ENCODE measurements around the gene LIPN. TPM values are rescaled to one million over a fixed set of nuclear protein-coding genes. Genes with fewer than 3 reads are reported as not detected.
"Not testable (repeated sequence)": the region's sequence is repeated elsewhere in the genome, so short reads cannot be mapped to it uniquely, and the experiment has no call there.

The LIPN gene
- total and polyA plus RNA-seq, 2 donors (not counting 1 experiment from before 2014, with no cell fraction given) = not detected

GRCh38 chr10:88731296-88731695, 28.5 kb upstream of the LIPN start:
- Histone ChIP-seq H3K79me2 (ENCODE audit: control insufficient read depth, insufficient read depth, low read length) (no peaks in the 10 kb centered on the region), H3K27me3 (ENCODE audit: control insufficient read depth, insufficient read depth, low read length) (peaks cover 4% of the 10 kb centered on the region), H3K4me2 (ENCODE audit: extremely low read depth, insufficient read depth, low read length) (no peak overlapping the region), H3K4me1 (ENCODE audit: control insufficient read depth, extremely low read depth, insufficient read depth, low read length) (no peaks in the 10 kb centered on the region), H2AFZ (ENCODE audit: low read length) (no peak overlapping the region), H3K9me3 (ENCODE audit: control insufficient read depth, insufficient read depth, low read depth, low read length) (no peaks in the 10 kb centered on the region), H3K27ac (ENCODE audit: insufficient read depth, low read length) (no peak overlapping the region), H3K4me3 (replicated peaks in 1 of 4; ENCODE audit: control extremely low read depth in 1 of 4, insufficient read depth in 1 of 4, low read depth in 3 of 4, low read length in 4 of 4) (no peak overlapping the region), H3K36me3 (ENCODE audit: control insufficient read depth, insufficient read depth, low read length) (no peaks in the 10 kb centered on the region), H3K9ac (ENCODE audit: insufficient read depth, low read length) (no peak overlapping the region), H4K20me1 (ENCODE audit: control insufficient read depth, extremely low read depth, insufficient read depth, low read length) (no peaks in the 10 kb centered on the region)
- DNase-seq (ENCODE audit: low read depth in 2 of 2) = no peak
- TF ChIP-seq EZH2 (IDR thresholded peaks at IDR 0.05; ENCODE audit: low read length, missing control alignments) (no peak), CTCF (conservative IDR thresholded peaks at IDR 0.05 in 1 of 2, IDR thresholded peaks at IDR 0.05 in 1 of 2; ENCODE audit: low read depth in 1 of 2, low read length in 2 of 2) (no peak)

- no peaks in the 10 kb centered on the region for H3K79me2 ChIP-seq (ENCODE audit: control insufficient read depth, insufficient read depth, low read length)
- no peaks in the 10 kb centered on the region for H3K36me3 ChIP-seq (ENCODE audit: control insufficient read depth, insufficient read depth, low read length)
- no peak overlapping the region for H3K27ac ChIP-seq (ENCODE audit: insufficient read depth, low read length)
- H4K20me1 ChIP-seq (ENCODE audit: control insufficient read depth, extremely low read depth, insufficient read depth, low read length) = no peaks in the 10 kb centered on the region
- DNase-seq (ENCODE audit: low read depth in 2 of 2) = no peak
- no peak overlapping the region for H3K9ac ChIP-seq (ENCODE audit: insufficient read depth, low read length)
- H3K4me3 ChIP-seq (replicated peaks in 1 of 4; ENCODE audit: control extremely low read depth in 1 of 4, insufficient read depth in 1 of 4, low read depth in 3 of 4, low read length in 4 of 4) = no peak overlapping the region
- no peak overlapping the region for H2AFZ ChIP-seq (ENCODE audit: low read length)
- H3K4me2 ChIP-seq (ENCODE audit: extremely low read depth, insufficient read depth, low read length) = no peak overlapping the region
- H3K9me3 ChIP-seq (ENCODE audit: control insufficient read depth, insufficient read depth, low read depth, low read length) = no peaks in the 10 kb centered on the region
- TF ChIP-seq EZH2 (IDR thresholded peaks at IDR 0.05; ENCODE audit: low read length, missing control alignments) (no peak), CTCF (conservative IDR thresholded peaks at IDR 0.05 in 1 of 2, IDR thresholded peaks at IDR 0.05 in 1 of 2; ENCODE audit: low read depth in 1 of 2, low read length in 2 of 2) (no peak)
- no peaks in the 10 kb centered on the region for H3K4me1 ChIP-seq (ENCODE audit: control insufficient read depth, extremely low read depth, insufficient read depth, low read length)
- H3K27me3 ChIP-seq (ENCODE audit: control insufficient read depth, insufficient read depth, low read length) = no peaks in the 10 kb centered on the region
These were observed 26.6 kb upstream of the LIPN start for GRCh38 chr10:88733215-88733614.

- no peak overlapping the region for H2AFZ ChIP-seq (ENCODE audit: low read length)
- H3K9ac ChIP-seq (ENCODE audit: insufficient read depth, low read length) = no peak overlapping the region
- no peaks in the 10 kb centered on the region for H3K79me2 ChIP-seq (ENCODE audit: control insufficient read depth, insufficient read depth, low read length)
- H3K27ac ChIP-seq (ENCODE audit: insufficient read depth, low read length) = no peak overlapping the region
- H3K9me3 ChIP-seq (ENCODE audit: control insufficient read depth, insufficient read depth, low read depth, low read length) = no peaks in the 10 kb centered on the region
- no peaks in the 10 kb centered on the region for H4K20me1 ChIP-seq (ENCODE audit: control insufficient read depth, extremely low read depth, insufficient read depth, low read length)
- DNase-seq (ENCODE audit: low read depth in 2 of 2) = peak in 1 of 2 donors; percentile 54
- H3K36me3 ChIP-seq (ENCODE audit: control insufficient read depth, insufficient read depth, low read length) = no peaks in the 10 kb centered on the region
- no peaks in the 10 kb centered on the region for H3K27me3 ChIP-seq (ENCODE audit: control insufficient read depth, insufficient read depth, low read length)
- no peaks in the 10 kb centered on the region for H3K4me1 ChIP-seq (ENCODE audit: control insufficient read depth, extremely low read depth, insufficient read depth, low read length)
- TF ChIP-seq EZH2 (IDR thresholded peaks at IDR 0.05; ENCODE audit: low read length, missing control alignments) (no peak), CTCF (conservative IDR thresholded peaks at IDR 0.05 in 1 of 2, IDR thresholded peaks at IDR 0.05 in 1 of 2; ENCODE audit: low read depth in 1 of 2, low read length in 2 of 2) (no peak)
- H3K4me2 ChIP-seq (ENCODE audit: extremely low read depth, insufficient read depth, low read length) = no peak overlapping the region
- no peak overlapping the region for H3K4me3 ChIP-seq (replicated peaks in 1 of 4; ENCODE audit: control extremely low read depth in 1 of 4, insufficient read depth in 1 of 4, low read depth in 3 of 4, low read length in 4 of 4)
These were observed 24.2 kb upstream of the LIPN start for GRCh38 chr10:88735661-88736060.

- not testable (repeated sequence) for H3K4me3 ChIP-seq (replicated peaks in 1 of 4; ENCODE audit: control extremely low read depth in 1 of 4, insufficient read depth in 1 of 4, low read depth in 3 of 4, low read length in 4 of 4); DNase-seq (ENCODE audit: low read depth in 2 of 2); H3K9me3 ChIP-seq (ENCODE audit: control insufficient read depth, insufficient read depth, low read depth, low read length); H2AFZ ChIP-seq (ENCODE audit: low read length); H3K4me2 ChIP-seq (ENCODE audit: extremely low read depth, insufficient read depth, low read length); H4K20me1 ChIP-seq (ENCODE audit: control insufficient read depth, extremely low read depth, insufficient read depth, low read length); H3K27me3 ChIP-seq (ENCODE audit: control insufficient read depth, insufficient read depth, low read length); H3K36me3 ChIP-seq (ENCODE audit: control insufficient read depth, insufficient read depth, low read length); H3K4me1 ChIP-seq (ENCODE audit: control insufficient read depth, extremely low read depth, insufficient read depth, low read length); H3K79me2 ChIP-seq (ENCODE audit: control insufficient read depth, insufficient read depth, low read length); H3K27ac ChIP-seq (ENCODE audit: insufficient read depth, low read length); H3K9ac ChIP-seq (ENCODE audit: insufficient read depth, low read length)
These were observed 17.9 kb upstream of the LIPN start for GRCh38 chr10:88741921-88742320.
